A549 (cell line): ENCODE data around the gene CERK. TPM values are rescaled to one million over a fixed set of nuclear protein-coding genes. Genes with fewer than 3 reads are reported as not detected.

ENCODE experiments used
- ATAC-seq, 2 experiments: fragments of 200-7000 bp in 1 of 2; fragments of >200 bp in 1 of 2; cut with Nextera tagmentation in 1 of 2; cut with Tn5 transposase in 1 of 2; 3 replicates each; pipeline versions ENCODE4 v1.8.0 to v1.9.1; 2018 to 2020; ENCODE audit warnings: mild to moderate bottlenecking in 1 of 2, moderate library complexity in 1 of 2
- CTCF ChIA-PET: fragments of 300-600 bp; sonication (Branson Sonifier 250); formaldehyde crosslinking; extraction: SDS; loops from one replicate; lab custom pipeline; 2021; ENCODE audit warnings: antibody characterized with exemption, inconsistent platforms; lab: Yijun Ruan, JAX
- POLR2A ChIA-PET: fragments of 350-600 bp; formaldehyde crosslinking; extraction: SDS; loops from one replicate; lab custom pipeline; 2021; ENCODE audit warnings: antibody characterized with exemption, inconsistent platforms; lab: Yijun Ruan, JAX
- DNase-seq, 2 experiments: peaks; one replicate each; pipeline versions ENCODE4 v3.0.0 to v3.0.0-alpha.2; 2011 to 2016; ENCODE audit warnings: low read depth in 1 of 2, low spot score in 1 of 2
- FAIRE-seq: peaks from 2 replicates; lab custom pipeline; 2011; peaks lifted over from hg19 to GRCh38; lab: Jason Lieb, UNC
- H3K27ac ChIP-seq, 2 experiments: fragments of >200 bp; sonication (Bioruptor Twin); formaldehyde crosslinking; 3 replicates each; pipeline ENCODE4 v1.5.1; 2016 to 2017
- H3K4me1 ChIP-seq: fragments of >200 bp; sonication (Bioruptor Twin); formaldehyde crosslinking; 3 replicates; pipeline ENCODE4 v1.6.1; 2016
- H3K4me2 ChIP-seq: fragments of >200 bp; sonication (Bioruptor Twin); formaldehyde crosslinking; 3 replicates; pipeline ENCODE4 v1.6.1; 2016
- H3K4me3 ChIP-seq: fragments of >200 bp; sonication (Bioruptor Twin); formaldehyde crosslinking; 3 replicates; pipeline ENCODE4 v1.5.1; 2016
- H3K9me3 ChIP-seq: fragments of >200 bp; sonication (Bioruptor Twin); formaldehyde crosslinking; 3 replicates; pipeline ENCODE4 v1.6.1; 2016
- CTCF ChIP-seq: fragments of >200 bp; sonication (Bioruptor Twin); formaldehyde crosslinking; IDR thresholded peaks from 3 replicates; pipeline ENCODE4 v1.5.1; 2016
- EHF ChIP-seq: fragments of 250-450 bp; sonication (Bioruptor Pico); IDR thresholded peaks from 2 replicates; pipeline ENCODE4 v1.5.0; 2020; ENCODE audit warnings: mild to moderate bottlenecking
- EHMT2 ChIP-seq: fragments of 200-600 bp; sonication (generic); IDR thresholded peaks from 2 replicates; pipeline ENCODE4 v1.6.1; 2016; ENCODE audit warnings: antibody characterized with exemption, low read depth, mild to moderate bottlenecking, moderate library complexity
- ESRRA ChIP-seq: fragments of 150-350 bp; IDR thresholded peaks from 2 replicates; pipeline ENCODE4 v1.6.1; 2014; ENCODE audit warnings: mild to moderate bottlenecking, low read length, borderline replicate concordance
- FOSL2 ChIP-seq, 2 experiments: fragments of 450-650 bp in 1 of 2; fragments of >200 bp in 1 of 2; sonication (Bioruptor Twin) in 1 of 2; formaldehyde crosslinking; IDR thresholded peaks; 2 replicates each; pipeline versions ENCODE4 v1.5.0 to v1.6.1; 2016 to 2020; ENCODE audit warnings: mild to moderate bottlenecking in 1 of 2, moderate library complexity in 1 of 2
- HEYL ChIP-seq: fragments of 250-450 bp; sonication (Bioruptor Pico); IDR thresholded peaks from 2 replicates; pipeline ENCODE4 v1.8.0; 2021; ENCODE audit warnings: mild to moderate bottlenecking, moderate library complexity
- HOXB5 ChIP-seq: fragments of 250-450 bp; sonication (Bioruptor Pico); IDR thresholded peaks from 2 replicates; pipeline ENCODE4 v1.5.0; 2020; ENCODE audit warnings: mild to moderate bottlenecking, moderate library complexity
- JUNB ChIP-seq: fragments of >200 bp; sonication (Bioruptor Twin); formaldehyde crosslinking; IDR thresholded peaks from 2 replicates; pipeline ENCODE4 v1.6.1; 2016
- MAFK ChIP-seq: fragments of 450-650 bp; IDR thresholded peaks from 2 replicates; pipeline ENCODE4 v1.6.1; 2014; ENCODE audit not compliant: partially characterized antibody
- MYC ChIP-seq: IDR thresholded peaks from 2 replicates; pipeline ENCODE4 v1.6.1; 2012; ENCODE audit warnings: mild to moderate bottlenecking, inconsistent platforms, low read length, improper control_type of control experiment, borderline replicate concordance
- NPAS2 ChIP-seq: fragments of 250-450 bp; sonication (Bioruptor Pico); IDR thresholded peaks from 2 replicates; pipeline ENCODE4 v1.8.0; 2022; ENCODE audit warnings: mild to moderate bottlenecking, moderate library complexity, borderline replicate concordance
- PBX3 ChIP-seq: IDR thresholded peaks from 2 replicates; pipeline ENCODE4 v1.6.1; 2012
- PHF8 ChIP-seq: fragments of 200-600 bp; sonication (generic); IDR thresholded peaks from 2 replicates; pipeline ENCODE4 v1.6.1; 2016; ENCODE audit warnings: low read depth, mild to moderate bottlenecking, antibody characterized with exemption, moderate library complexity, borderline replicate concordance
- POLR2A ChIP-seq: IDR thresholded peaks from 2 replicates; pipeline ENCODE4 v1.6.1; 2012; ENCODE audit warnings: mild to moderate bottlenecking, low read length
- POLR2AphosphoS2 ChIP-seq: conservative IDR thresholded peaks from 2 replicates; pipeline ENCODE4 v1.6.1; 2012; ENCODE audit warnings: low read length, improper control_type of control experiment, inconsistent platforms
- RCOR1 ChIP-seq: fragments of 150-350 bp; IDR thresholded peaks from 2 replicates; pipeline ENCODE4 v1.6.1; 2014; ENCODE audit warnings: antibody characterized with exemption, low read length, low read depth
- RFX5 ChIP-seq: fragments of 450-650 bp; IDR thresholded peaks from 2 replicates; pipeline ENCODE4 v1.7.1; 2014; ENCODE audit warnings: antibody characterized with exemption, mild to moderate bottlenecking, moderate library complexity
- RNF2 ChIP-seq: fragments of 200-600 bp; sonication (generic); IDR thresholded peaks from 2 replicates; pipeline ENCODE4 v1.6.1; 2016; ENCODE audit warnings: low read depth, mild to moderate bottlenecking, antibody characterized with exemption, moderate library complexity, borderline replicate concordance
- SMC3 ChIP-seq: fragments of >200 bp; sonication (Bioruptor Twin); formaldehyde crosslinking; IDR thresholded peaks from 3 replicates; pipeline ENCODE4 v1.6.1; 2018; ENCODE audit warnings: inconsistent platforms
- TFCP2L1 ChIP-seq: fragments of 250-450 bp; sonication (Bioruptor Pico); IDR thresholded peaks from 2 replicates; pipeline ENCODE4 v1.5.0; 2021; ENCODE audit warnings: mild to moderate bottlenecking
- WGBS: methylation state at CpG from one replicate; pipeline ENCODE4 v1.1.6; 2017; ENCODE audit errors: missing lambda C conversion rate; 5-methylcytosine and 5-hydroxymethylcytosine counted together
- polyA plus RNA-seq, 4 experiments: library from polyadenylated mRNA; depleted of rRNA in 3 of 4; stranded (reverse); fragments of >200 nt; fragmentation: RNase III in 1 of 4; extraction: RNeasy Plus Mini Kit Qiagen cat#74134 plus additional on column Dnase treatment in 1 of 4; gene quantifications; 2 replicates in 3 of 4; 3 replicates in 1 of 4; pipeline ENCODE4 v1.2.3, GENCODE V29; 2011 to 2017
- TF ChIP-seq, protein P1 (sequence below): fragments of >200 bp; sonication (Bioruptor Twin); formaldehyde crosslinking; IDR thresholded peaks from 3 replicates; pipeline ENCODE4 v1.6.1; 2016
- TF ChIP-seq, protein P2 (sequence below): fragments of >200 bp; sonication (Bioruptor Twin); formaldehyde crosslinking; IDR thresholded peaks from 2 replicates; pipeline ENCODE4 v1.6.1; 2016
- TF ChIP-seq, protein P3 (sequence below): IDR thresholded peaks from 2 replicates; pipeline ENCODE4 v1.6.1; 2012; ENCODE audit warnings: low read depth, borderline replicate concordance
- TF ChIP-seq, protein P4 (sequence below): fragments of 450-650 bp; IDR thresholded peaks from 2 replicates; pipeline ENCODE4 v1.6.1; 2014; ENCODE audit warnings: antibody characterized with exemption

Gene CERK
- polyA plus RNA-seq, 2 of the 4 experiments (the other 2 are of a cell fraction) = 13.1 to 15.6 TPM

GRCh38 chr22:46694416-46695170, 43.5 kb downstream of the CERK start:
- CTCF ChIA-PET = no interaction called here
- ATAC-seq = no peak
- no peak for TF ChIP-seq TFCP2L1 (CRISPR knock-in tag)
- TF ChIP-seq EHMT2 = no peak
- TF ChIP-seq, protein P1, sequence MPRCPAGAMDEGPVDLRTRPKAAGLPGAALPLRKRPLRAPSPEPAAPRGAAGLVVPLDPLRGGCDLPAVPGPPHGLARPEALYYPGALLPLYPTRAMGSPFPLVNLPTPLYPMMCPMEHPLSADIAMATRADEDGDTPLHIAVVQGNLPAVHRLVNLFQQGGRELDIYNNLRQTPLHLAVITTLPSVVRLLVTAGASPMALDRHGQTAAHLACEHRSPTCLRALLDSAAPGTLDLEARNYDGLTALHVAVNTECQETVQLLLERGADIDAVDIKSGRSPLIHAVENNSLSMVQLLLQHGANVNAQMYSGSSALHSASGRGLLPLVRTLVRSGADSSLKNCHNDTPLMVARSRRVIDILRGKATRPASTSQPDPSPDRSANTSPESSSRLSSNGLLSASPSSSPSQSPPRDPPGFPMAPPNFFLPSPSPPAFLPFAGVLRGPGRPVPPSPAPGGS = no peak
- no peak for TF ChIP-seq HOXB5 (CRISPR knock-in tag)
- TF ChIP-seq ESRRA = no peak
- no peak for TF ChIP-seq CTCF
- TF ChIP-seq, protein P2, sequence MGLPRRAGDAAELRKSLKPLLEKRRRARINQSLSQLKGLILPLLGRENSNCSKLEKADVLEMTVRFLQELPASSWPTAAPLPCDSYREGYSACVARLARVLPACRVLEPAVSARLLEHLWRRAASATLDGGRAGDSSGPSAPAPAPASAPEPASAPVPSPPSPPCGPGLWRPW = no peak
- TF ChIP-seq, protein P3, sequence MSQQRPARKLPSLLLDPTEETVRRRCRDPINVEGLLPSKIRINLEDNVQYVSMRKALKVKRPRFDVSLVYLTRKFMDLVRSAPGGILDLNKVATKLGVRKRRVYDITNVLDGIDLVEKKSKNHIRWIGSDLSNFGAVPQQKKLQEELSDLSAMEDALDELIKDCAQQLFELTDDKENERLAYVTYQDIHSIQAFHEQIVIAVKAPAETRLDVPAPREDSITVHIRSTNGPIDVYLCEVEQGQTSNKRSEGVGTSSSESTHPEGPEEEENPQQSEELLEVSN = no peak
- no peak for TF ChIP-seq MAFK
- TF ChIP-seq FOSL2 (IDR thresholded peaks at IDR 0.05) = no peak
- TF ChIP-seq FOSL2 (CRISPR knock-in tag; IDR thresholded peaks at IDR 0.05) = no peak
- no peak for TF ChIP-seq JUNB

GRCh38 chr22:46693634-46694415, 44.2 kb downstream of the CERK start:
- ATAC-seq (no peak), FAIRE-seq (no peak), DNase-seq (no peak)
- Histone ChIP-seq H3K4me3 (no peak overlapping the region), H3K4me2 (no peak overlapping the region), H3K9me3 (no peaks in the 10 kb centered on the region), H3K4me1 (no peaks in the 10 kb centered on the region), H3K27ac (no peak overlapping the region)
- CTCF ChIA-PET = no interaction called here
- POLR2A ChIA-PET = no interaction called here
- WGBS = 82% methylated on average over 15 of the region's 17 CpGs
- no peak for TF ChIP-seq POLR2A

More at GRCh38 chr22:46694416-46695170, 43.5 kb downstream of the CERK start:
- H3K9me3 ChIP-seq = no peaks in the 10 kb centered on the region
- 94% methylated on average over 10 of the region's 15 CpGs for WGBS
- DNase-seq = no peak
- POLR2A ChIA-PET = no interaction called here
- no peak for FAIRE-seq
- no peak overlapping the region for H3K4me3 ChIP-seq
- no peaks in the 10 kb centered on the region for H3K4me1 ChIP-seq
- H3K4me2 ChIP-seq = no peak overlapping the region
- no peak overlapping the region for H3K27ac ChIP-seq

DNA sequence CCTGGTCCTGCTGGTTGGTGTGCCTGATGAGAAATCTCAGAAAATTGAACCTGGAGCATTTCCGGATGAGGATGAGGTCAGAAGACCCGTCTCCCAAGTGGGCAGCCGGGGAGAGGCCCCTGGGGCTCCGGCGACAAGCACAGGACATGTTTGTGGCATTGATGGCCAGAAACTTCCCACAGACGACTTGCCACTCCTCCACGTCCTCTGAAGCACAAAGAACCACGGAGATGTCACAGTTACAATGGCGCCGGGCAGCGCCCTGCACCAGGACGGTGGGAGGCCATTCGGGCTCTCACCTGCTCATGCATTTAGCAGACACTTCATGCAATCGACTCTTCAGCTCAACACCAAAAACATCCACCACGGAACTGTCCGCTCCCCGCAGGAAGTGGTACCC, 46.5 kb downstream of the CERK start:
- Histone ChIP-seq H3K27ac (no peak overlapping the region), H3K4me1 (no peaks in the 10 kb centered on the region), H3K9me3 (no peaks in the 10 kb centered on the region), H3K4me3 (no peak overlapping the region), H3K4me2 (no peak overlapping the region)
- DNase-seq (no peak), FAIRE-seq (no peak), ATAC-seq (no peak)
- 92% methylated on average over 9 of the region's 17 CpGs for WGBS
- POLR2A ChIA-PET = no interaction called here
- no peak for TF ChIP-seq RCOR1
- TF ChIP-seq, protein P4, sequence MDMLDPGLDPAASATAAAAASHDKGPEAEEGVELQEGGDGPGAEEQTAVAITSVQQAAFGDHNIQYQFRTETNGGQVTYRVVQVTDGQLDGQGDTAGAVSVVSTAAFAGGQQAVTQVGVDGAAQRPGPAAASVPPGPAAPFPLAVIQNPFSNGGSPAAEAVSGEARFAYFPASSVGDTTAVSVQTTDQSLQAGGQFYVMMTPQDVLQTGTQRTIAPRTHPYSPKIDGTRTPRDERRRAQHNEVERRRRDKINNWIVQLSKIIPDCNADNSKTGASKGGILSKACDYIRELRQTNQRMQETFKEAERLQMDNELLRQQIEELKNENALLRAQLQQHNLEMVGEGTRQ = no peak
- TF ChIP-seq EHF (CRISPR knock-in tag) = no peak
- no peak for TF ChIP-seq PBX3
- no peak for TF ChIP-seq POLR2A
- no peak for TF ChIP-seq HEYL (CRISPR knock-in tag)
- TF ChIP-seq PHF8 = no peak
- no peak for TF ChIP-seq EHMT2
- no peak for TF ChIP-seq TFCP2L1 (CRISPR knock-in tag)
- TF ChIP-seq RNF2 = no peak
- TF ChIP-seq HOXB5 (CRISPR knock-in tag) = no peak
- TF ChIP-seq RFX5 = no peak
- no peak for TF ChIP-seq NPAS2
- no peak for TF ChIP-seq FOSL2 (IDR thresholded peaks at IDR 0.05)
- no peak for TF ChIP-seq FOSL2 (CRISPR knock-in tag; IDR thresholded peaks at IDR 0.05)
- TF ChIP-seq SMC3 = no peak
- no peak for TF ChIP-seq POLR2AphosphoS2
- TF ChIP-seq MYC = no peak
- CTCF ChIA-PET = interaction anchor here (0.6 kb wide), 1 partner anchor 107 kb away, joined by 3 read pairs; no protein-coding TSS in a partner anchor
